B cell (primary cell): ENCODE measurements around the gene RBPJL.

Experiments
- EZH2 ChIP-seq: IDR thresholded peaks from 2 replicates; pipeline ENCODE4 v1.6.1; 2012; ENCODE audit warnings: borderline replicate concordance, low read depth, mild to moderate bottlenecking, moderate library complexity, low read length; ENCODE audit not compliant: insufficient read depth, poor library complexity, severe bottlenecking
- TF ChIP-seq, protein P1 (sequence below): fragments of 200-600 bp; IDR thresholded peaks from one replicate; pipeline ENCODE4 v1.8.0; 2022; ENCODE audit warnings: antibody characterized with exemption, mild to moderate bottlenecking

GRCh38 chr20:45346851-45347250 lies 40.2 kb downstream of the RBPJL start:
- TF ChIP-seq, protein P1, sequence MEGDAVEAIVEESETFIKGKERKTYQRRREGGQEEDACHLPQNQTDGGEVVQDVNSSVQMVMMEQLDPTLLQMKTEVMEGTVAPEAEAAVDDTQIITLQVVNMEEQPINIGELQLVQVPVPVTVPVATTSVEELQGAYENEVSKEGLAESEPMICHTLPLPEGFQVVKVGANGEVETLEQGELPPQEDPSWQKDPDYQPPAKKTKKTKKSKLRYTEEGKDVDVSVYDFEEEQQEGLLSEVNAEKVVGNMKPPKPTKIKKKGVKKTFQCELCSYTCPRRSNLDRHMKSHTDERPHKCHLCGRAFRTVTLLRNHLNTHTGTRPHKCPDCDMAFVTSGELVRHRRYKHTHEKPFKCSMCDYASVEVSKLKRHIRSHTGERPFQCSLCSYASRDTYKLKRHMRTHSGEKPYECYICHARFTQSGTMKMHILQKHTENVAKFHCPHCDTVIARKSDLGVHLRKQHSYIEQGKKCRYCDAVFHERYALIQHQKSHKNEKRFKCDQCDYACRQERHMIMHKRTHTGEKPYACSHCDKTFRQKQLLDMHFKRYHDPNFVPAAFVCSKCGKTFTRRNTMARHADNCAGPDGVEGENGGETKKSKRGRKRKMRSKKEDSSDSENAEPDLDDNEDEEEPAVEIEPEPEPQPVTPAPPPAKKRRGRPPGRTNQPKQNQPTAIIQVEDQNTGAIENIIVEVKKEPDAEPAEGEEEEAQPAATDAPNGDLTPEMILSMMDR = no peak
- no peak for TF ChIP-seq EZH2
